GM10248 (cell line): Measurements from ENCODE around the gene RAD50.
"Not testable (repeated sequence)": the region's sequence is repeated elsewhere in the genome, so short reads cannot be mapped to it uniquely, and the experiment has no call there.

Experiments used
- CTCF ChIA-PET: fragments of 300-600 bp; sonication (Branson Sonifier 250); formaldehyde crosslinking; extraction: SDS; loops from one replicate; lab custom pipeline; 2021; ENCODE audit warnings: antibody characterized with exemption; lab: Yijun Ruan, JAX
- POLR2A ChIA-PET: fragments of 350-650 bp; sonication (Branson Sonifier 250); formaldehyde crosslinking; extraction: SDS; loops from one replicate; lab custom pipeline; 2020; ENCODE audit warnings: antibody characterized with exemption; lab: Yijun Ruan, JAX
- DNase-seq: peaks from one replicate; pipeline ENCODE4 v3.0.0; 2012; ENCODE audit errors: extremely low spot score
- TF ChIP-seq, protein P1 (sequence below): IDR thresholded peaks from 2 replicates; pipeline ENCODE4 v1.5.1; 2012; ENCODE audit warnings: mild to moderate bottlenecking, low read depth; ENCODE audit errors: extremely low read depth, missing control alignments, control extremely low read depth

The RAD50 gene

DNA sequence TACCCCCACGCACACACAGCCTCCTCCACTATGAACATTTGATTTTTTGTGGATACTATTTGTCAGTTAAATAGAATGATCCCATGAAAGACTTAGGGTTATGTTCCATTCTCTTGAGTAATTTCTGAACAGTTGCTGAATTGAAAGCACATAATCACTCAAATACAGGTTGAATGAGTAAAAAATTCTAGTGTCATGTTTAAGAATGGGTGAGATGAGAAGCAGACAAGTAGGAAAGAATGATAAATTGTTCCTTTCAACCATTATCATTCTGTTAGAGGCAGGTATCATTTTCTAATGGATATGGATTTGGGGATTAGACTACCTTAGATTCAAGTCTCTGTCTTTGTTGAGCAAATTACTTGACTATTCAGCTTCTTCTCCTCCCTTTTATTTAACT lies 19.3 kb downstream of the RAD50 start:
- POLR2A ChIA-PET: no interaction called here
- no peak for DNase-seq
- CTCF ChIA-PET: interaction anchor here (0.6 to 1.4 kb wide), 4 partner anchors 10 to 49 kb away, joined by 3 to 6 read pairs (median 4); no protein-coding TSS in a partner anchor
- TF ChIP-seq, protein P1, sequence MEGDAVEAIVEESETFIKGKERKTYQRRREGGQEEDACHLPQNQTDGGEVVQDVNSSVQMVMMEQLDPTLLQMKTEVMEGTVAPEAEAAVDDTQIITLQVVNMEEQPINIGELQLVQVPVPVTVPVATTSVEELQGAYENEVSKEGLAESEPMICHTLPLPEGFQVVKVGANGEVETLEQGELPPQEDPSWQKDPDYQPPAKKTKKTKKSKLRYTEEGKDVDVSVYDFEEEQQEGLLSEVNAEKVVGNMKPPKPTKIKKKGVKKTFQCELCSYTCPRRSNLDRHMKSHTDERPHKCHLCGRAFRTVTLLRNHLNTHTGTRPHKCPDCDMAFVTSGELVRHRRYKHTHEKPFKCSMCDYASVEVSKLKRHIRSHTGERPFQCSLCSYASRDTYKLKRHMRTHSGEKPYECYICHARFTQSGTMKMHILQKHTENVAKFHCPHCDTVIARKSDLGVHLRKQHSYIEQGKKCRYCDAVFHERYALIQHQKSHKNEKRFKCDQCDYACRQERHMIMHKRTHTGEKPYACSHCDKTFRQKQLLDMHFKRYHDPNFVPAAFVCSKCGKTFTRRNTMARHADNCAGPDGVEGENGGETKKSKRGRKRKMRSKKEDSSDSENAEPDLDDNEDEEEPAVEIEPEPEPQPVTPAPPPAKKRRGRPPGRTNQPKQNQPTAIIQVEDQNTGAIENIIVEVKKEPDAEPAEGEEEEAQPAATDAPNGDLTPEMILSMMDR: no peak

DNA sequence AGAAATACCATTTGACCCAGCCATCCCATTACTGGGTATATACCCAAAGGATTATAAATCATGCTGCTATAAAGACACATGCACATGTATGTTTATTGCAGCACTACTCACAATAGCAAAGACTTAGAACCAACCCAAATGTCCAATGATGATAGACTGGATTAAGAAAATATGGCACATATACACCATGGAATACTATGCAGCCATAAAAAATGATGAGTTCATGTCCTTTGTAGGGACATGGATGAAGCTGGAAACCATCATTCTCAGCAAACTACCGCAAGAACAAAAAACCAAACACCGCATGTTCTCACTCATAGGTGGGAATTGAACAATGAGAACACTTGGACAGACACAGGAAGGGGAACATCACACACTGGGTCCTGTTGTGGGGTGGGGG lies 27.8 kb downstream of the RAD50 start:
- POLR2A ChIA-PET, DNase-seq: not testable (repeated sequence)
- CTCF ChIA-PET: interaction anchor here (1.7 kb wide), 1 partner anchor 11 kb away, joined by 3 read pairs; no protein-coding TSS in a partner anchor

DNA sequence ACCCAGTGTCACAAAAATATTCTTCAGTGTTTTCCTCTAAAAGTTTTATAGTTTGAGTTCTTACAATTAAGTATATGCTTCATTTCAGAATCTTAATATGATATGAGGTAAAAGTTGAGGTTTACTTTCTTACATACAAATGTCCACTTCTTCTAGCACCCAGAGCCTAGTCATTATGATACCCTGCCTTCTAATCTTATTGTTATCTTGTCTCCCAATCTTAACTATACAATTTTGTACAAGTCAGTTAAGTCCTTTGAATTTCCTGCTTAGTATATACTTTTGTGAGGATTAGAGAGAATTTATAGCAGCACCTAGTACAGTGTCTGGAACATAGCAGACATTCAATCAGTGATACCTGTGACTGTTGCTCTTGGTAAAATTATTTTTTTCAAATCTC lies 29.3 kb downstream of the RAD50 start:
- POLR2A ChIA-PET: no interaction called here
- CTCF ChIA-PET: interaction anchor here (0.9 to 2.9 kb wide), 4 partner anchors 10 to 234 kb away, joined by 3 to 17 read pairs (median 5); no protein-coding TSS in a partner anchor
- TF ChIP-seq, protein P1: no peak
- DNase-seq: no peak

DNA sequence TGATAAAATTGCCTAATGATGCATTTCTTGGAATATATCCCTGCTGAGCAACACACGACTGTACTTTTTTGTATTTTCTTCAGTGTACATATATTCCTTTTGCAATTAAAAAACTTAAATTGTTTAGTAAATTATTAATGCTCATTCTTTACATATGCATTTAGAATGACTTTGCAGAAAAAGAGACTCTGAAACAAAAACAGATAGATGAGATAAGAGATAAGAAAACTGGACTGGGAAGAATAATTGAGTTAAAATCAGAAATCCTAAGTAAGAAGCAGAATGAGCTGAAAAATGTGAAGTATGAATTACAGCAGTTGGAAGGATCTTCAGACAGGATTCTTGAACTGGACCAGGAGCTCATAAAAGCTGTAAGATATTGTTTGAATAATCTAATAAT lies 32.7 kb downstream of the RAD50 start:
- no peak for DNase-seq
- ChIA-PET POLR2A (no interaction called here), CTCF (interaction anchor here (0.9 to 1.4 kb wide), 5 partner anchors 9 to 230 kb away, joined by 3 read pairs; no protein-coding TSS in a partner anchor)
- TF ChIP-seq, protein P1: no peak

DNA sequence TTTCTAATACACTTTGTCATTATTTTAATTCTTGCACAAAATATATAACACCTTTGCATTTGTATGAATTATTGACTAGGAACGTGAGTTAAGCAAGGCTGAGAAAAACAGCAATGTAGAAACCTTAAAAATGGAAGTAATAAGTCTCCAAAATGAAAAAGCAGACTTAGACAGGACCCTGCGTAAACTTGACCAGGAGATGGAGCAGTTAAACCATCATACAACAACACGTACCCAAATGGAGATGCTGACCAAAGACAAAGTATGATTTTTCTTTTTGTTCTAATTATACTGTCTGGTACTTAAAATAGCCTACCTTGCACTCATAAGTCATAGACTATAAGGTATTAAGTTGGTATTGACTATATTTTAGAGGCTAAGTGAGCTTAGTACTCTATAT lies 34.4 kb downstream of the RAD50 start:
- TF ChIP-seq, protein P1: peak; percentile 45
- DNase-seq: peak; percentile 20
- POLR2A ChIA-PET: no interaction called here
- CTCF ChIA-PET: interaction anchor here (0.8 to 1.7 kb wide), 16 partner anchors 8 to 292 kb away, joined by 3 to 14 read pairs (median 4); no protein-coding TSS in a partner anchor

DNA sequence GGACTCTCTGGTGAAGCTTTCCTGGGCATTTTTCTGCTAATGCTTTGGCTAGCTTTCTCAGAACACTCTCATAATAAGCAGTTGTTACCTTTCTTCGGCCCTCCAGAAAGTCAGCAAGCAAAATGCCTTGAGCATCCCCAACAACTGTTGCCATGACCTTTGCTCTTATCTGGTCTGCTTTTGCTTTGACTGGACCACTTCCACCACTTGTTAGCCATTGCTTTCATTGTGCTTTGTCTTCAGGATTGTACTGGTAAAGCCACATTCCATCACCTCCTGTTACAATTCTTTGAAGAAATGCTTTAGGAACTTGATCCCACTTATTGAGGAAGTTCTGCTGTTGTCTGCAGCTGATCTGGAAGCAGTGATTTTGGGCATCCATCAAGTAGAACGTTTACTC lies 35.7 kb downstream of the RAD50 start:
- ChIA-PET CTCF (interaction anchor here (1.1 to 1.7 kb wide), 5 partner anchors 8 to 231 kb away, joined by 3 to 14 read pairs (median 4); no protein-coding TSS in a partner anchor), POLR2A (no interaction called here)
- TF ChIP-seq, protein P1: no peak
- no peak for DNase-seq

DNA sequence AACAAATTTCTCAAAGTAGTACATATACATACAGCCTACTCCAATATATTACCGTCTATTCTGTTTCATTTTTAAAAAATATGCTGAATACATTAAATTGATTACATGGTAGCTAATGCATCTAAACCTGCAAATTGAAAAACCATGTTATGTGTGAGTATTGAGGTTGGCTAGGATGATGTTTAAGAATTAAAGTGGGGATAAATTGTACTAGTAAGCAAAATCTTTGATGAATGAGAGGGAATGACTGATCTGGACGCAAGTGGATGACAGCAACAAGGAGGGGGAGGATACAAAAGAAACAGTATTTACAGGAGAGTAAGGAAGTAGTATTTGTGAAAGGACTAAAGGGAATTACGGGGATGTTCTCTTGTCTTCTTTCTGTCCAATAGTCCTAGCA lies 37.4 kb downstream of the RAD50 start:
- no peak for DNase-seq
- CTCF ChIA-PET: interaction anchor here (1.4 to 1.6 kb wide), 3 partner anchors 10 to 227 kb away, joined by 3 to 4 read pairs (median 3); no protein-coding TSS in a partner anchor
- TF ChIP-seq, protein P1: no peak
- POLR2A ChIA-PET: no interaction called here
